Measurements from ENCODE around the gene ZNF423.

The ZNF423 gene

DNA sequence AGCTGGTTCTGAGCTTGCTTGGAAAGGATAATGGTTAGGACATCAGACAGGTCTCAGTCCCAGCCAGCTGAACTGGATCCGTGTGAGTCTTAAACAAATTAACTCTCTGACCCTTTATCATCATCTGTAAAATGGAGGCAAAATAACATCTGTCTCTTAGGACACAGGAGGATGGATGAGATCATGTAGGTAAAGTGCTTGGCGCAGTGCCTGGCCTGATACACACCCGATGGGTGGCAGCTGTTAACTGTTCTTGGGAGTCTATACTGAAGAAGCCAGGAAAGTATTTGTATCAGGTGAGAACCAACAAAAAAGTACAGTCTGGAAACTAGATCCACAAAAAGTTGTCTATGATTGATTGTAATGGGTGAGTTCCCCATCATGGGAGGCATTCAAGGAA, 293.7 kb downstream of the ZNF423 start:
- DNase-seq (ENCODE audit: low read depth): no peak
- no peaks in the 10 kb centered on the region for H3K27me3 ChIP-seq (replicated peaks; ENCODE audit: control insufficient read depth, insufficient read depth, low read length)
- peaks cover 23% of the 10 kb centered on the region for H3K4me1 ChIP-seq (ENCODE audit: control insufficient read depth, insufficient read depth, low read length)
- no peak overlapping the region for H3K4me3 ChIP-seq (ENCODE audit: low read length)
- H3K9me3 ChIP-seq (ENCODE audit: control insufficient read depth, low read length): no peaks in the 10 kb centered on the region
- no peak overlapping the region for H3K9ac ChIP-seq (ENCODE audit: low read length)
- no peaks in the 10 kb centered on the region for H3K36me3 ChIP-seq (ENCODE audit: control insufficient read depth, insufficient read depth, low read length, severe bottlenecking)

DNA sequence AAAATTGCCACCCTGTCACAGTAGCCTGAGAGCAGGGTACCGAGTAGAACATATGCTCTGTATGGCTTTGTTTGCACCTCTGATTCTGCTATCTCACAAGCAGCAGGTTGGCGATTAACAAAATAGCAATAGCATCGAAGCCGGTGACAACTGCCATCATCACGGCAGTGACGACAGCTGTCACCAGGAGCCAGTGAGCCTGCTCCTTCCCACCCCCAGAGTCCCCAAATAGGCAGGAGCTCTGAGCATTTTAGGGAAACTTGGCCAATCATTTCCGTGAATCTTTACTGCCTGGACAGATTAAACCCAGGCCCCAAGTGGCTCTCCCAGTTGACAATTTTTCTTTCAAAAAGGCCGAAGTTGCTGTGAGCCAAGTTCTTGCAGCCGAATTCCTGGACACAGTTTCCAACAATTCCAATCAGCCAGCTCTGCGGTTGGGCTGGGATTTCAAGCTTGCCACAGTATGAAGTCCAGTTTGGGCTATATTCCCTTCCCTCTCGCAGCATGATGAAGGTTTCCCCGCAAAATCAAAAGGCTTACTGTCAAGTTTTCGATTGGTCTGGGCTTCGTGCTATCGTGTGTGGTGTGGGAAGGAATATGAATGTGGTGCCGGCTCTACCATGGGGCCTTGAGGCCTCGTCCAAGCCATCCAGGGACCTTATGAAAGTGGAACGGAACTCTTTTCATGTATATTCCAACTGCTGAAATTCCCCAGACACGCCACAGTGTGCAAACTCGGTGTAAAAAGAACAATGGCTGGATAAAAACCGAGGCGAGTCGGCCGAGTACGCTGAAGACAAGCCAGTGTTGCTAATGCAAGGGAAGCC, 295.7 kb downstream of the ZNF423 start:
- no peaks in the 10 kb centered on the region for H3K36me3 ChIP-seq (ENCODE audit: control insufficient read depth, insufficient read depth, low read length, severe bottlenecking)
- DNase-seq (ENCODE audit: low read depth): no peak
- H3K9me3 ChIP-seq (ENCODE audit: control insufficient read depth, low read length): no peaks in the 10 kb centered on the region
- peak overlapping the region; percentile 49 for H3K4me3 ChIP-seq (ENCODE audit: low read length)
- no peaks in the 10 kb centered on the region for H3K27me3 ChIP-seq (replicated peaks; ENCODE audit: control insufficient read depth, insufficient read depth, low read length)
- H3K4me1 ChIP-seq (ENCODE audit: control insufficient read depth, insufficient read depth, low read length): peaks cover 23% of the 10 kb centered on the region
- H3K9ac ChIP-seq (ENCODE audit: low read length): peak overlapping the region; percentile 55

DNA sequence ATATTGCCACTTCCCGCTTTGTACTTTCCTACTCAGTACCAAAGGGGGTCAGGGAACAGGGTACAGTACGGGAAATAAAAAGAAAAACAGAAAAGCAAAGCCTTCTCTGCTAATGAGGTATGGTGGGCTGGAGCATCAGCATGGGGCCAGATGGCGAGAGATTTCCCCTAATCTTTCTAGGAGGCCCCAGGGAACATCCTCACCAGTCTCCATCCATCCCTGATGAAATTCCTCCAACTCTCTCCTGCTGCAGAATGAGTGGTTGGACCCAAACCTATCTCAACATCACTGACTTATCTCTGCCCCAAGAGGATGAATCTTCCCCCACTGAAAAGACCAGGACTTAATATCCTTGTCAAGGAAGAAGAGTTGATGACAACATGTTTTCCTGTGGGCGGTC, 296.7 kb downstream of the ZNF423 start:
- peaks cover 16% of the 10 kb centered on the region for H3K4me1 ChIP-seq (ENCODE audit: control insufficient read depth, insufficient read depth, low read length)
- H3K9me3 ChIP-seq (ENCODE audit: control insufficient read depth, low read length): no peaks in the 10 kb centered on the region
- H3K9ac ChIP-seq (ENCODE audit: low read length): no peak overlapping the region
- no peak for DNase-seq (ENCODE audit: low read depth)
- H3K4me3 ChIP-seq (ENCODE audit: low read length): no peak overlapping the region
- no peaks in the 10 kb centered on the region for H3K36me3 ChIP-seq (ENCODE audit: control insufficient read depth, insufficient read depth, low read length, severe bottlenecking)
- no peaks in the 10 kb centered on the region for H3K27me3 ChIP-seq (replicated peaks; ENCODE audit: control insufficient read depth, insufficient read depth, low read length)

DNA sequence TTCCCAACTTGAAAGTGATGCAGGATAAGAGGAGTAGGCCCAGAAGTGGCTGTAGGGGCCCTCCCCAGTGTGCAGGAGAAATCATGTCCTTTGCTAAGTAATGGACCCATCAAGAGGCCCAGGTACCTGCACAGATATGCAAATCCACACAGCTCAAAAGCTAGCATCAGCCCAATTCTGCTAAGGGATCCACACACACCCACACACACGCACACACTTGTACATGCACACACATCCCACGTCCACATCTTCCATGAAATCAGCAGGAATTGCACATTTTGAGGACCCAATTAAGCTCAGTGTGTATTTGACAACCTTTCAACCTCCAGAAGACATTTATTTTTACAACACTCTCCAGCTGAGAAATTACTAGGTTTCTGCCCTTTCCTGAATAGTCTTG, 297.5 kb downstream of the ZNF423 start:
- no peaks in the 10 kb centered on the region for H3K36me3 ChIP-seq (ENCODE audit: control insufficient read depth, insufficient read depth, low read length, severe bottlenecking)
- no peak for DNase-seq (ENCODE audit: low read depth)
- no peaks in the 10 kb centered on the region for H3K27me3 ChIP-seq (replicated peaks; ENCODE audit: control insufficient read depth, insufficient read depth, low read length)
- H3K9me3 ChIP-seq (ENCODE audit: control insufficient read depth, low read length): no peaks in the 10 kb centered on the region
- H3K9ac ChIP-seq (ENCODE audit: low read length): no peak overlapping the region
- H3K4me1 ChIP-seq (ENCODE audit: control insufficient read depth, insufficient read depth, low read length): peaks cover 16% of the 10 kb centered on the region
- H3K4me3 ChIP-seq (ENCODE audit: low read length): no peak overlapping the region

DNA sequence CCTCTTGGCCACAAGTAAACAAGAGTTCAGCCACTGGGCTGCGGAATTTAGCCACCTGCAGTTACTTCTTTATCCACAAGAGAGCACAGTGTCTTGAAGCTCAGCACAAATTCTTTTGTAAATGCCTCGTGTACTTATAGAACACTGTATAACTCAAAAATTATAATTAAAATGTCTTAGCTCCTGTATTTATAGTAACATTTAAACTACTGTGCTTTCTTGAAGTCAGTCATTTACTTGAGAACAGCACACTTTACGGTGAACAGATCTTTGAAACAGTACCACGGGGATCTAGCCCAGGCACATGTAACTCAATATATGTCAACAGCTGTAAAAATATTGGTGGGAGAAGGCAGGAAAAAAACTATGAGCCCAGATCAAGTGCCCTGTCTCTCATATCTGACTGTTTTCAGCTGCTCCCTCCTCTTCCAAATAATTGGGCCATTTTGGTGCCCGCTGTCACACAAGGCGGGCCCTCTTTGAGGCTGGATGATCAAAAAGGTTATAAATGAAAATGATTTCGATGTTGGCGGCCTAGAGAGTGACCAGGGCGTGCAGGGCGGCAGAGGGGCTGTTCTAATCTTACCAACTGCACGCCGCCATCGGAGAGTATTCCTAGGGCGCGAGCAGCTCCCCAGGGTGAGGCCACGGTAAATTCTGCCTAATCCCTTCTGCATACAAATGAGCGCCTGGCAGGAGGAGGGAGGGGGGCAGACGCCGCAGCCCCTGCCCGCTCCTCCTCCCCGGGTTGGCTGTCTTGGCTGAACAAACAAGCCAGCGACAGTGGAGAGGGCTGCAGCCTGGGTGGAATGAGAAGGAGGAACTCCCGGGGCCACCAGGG, 299.1 kb downstream of the ZNF423 start:
- Histone ChIP-seq H3K36me3 (ENCODE audit: control insufficient read depth, insufficient read depth, low read length, severe bottlenecking) (no peaks in the 10 kb centered on the region), H3K9ac (ENCODE audit: low read length) (no peak overlapping the region), H3K4me3 (ENCODE audit: low read length) (no peak overlapping the region), H3K9me3 (ENCODE audit: control insufficient read depth, low read length) (no peaks in the 10 kb centered on the region), H3K27me3 (replicated peaks; ENCODE audit: control insufficient read depth, insufficient read depth, low read length) (no peaks in the 10 kb centered on the region), H3K4me1 (ENCODE audit: control insufficient read depth, insufficient read depth, low read length) (peaks cover 26% of the 10 kb centered on the region)
- DNase-seq (ENCODE audit: low read depth): peak; percentile 68

DNA sequence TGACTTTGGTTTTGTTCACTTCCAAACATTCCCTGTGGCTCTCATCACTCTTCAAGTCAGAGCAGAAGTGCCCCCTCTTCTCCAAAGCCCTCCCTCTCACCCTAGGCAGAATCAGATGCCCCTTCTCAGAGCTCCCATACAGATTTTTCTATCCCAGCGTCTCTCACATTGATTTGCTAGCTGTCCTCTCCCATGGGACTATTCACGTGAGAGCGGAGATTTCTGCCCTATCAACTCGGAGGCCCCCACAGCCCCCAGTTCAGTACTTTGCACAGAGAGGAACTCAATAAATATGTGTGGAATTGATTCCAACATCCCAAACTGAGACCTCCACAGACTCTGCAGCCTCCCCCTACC, 299.7 kb downstream of the ZNF423 start:
- H3K9ac ChIP-seq (ENCODE audit: low read length): no peak overlapping the region
- no peaks in the 10 kb centered on the region for H3K9me3 ChIP-seq (ENCODE audit: control insufficient read depth, low read length)
- no peak overlapping the region for H3K4me3 ChIP-seq (ENCODE audit: low read length)
- no peak for DNase-seq (ENCODE audit: low read depth)
- no peaks in the 10 kb centered on the region for H3K36me3 ChIP-seq (ENCODE audit: control insufficient read depth, insufficient read depth, low read length, severe bottlenecking)
- H3K4me1 ChIP-seq (ENCODE audit: control insufficient read depth, insufficient read depth, low read length): peaks cover 27% of the 10 kb centered on the region
- H3K27me3 ChIP-seq (replicated peaks; ENCODE audit: control insufficient read depth, insufficient read depth, low read length): no peaks in the 10 kb centered on the region

DNA sequence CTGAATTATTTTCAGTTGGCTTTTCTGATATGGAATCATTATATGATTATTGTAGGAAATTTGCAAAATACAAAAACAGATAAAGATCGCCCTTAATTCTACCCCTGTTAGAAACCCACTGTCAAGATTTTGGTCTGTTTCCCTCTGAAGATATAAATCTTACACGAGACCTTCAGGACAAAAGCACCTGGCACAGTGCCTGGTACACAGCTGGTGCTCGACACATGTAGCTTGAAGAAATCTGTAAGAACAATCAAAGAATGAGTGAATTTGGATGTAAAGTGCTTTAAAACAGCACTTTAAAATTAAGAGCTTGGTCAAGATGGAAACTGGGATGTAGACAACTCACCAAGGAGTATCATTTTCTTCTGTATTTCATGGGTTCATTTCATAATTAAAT, 301.2 kb downstream of the ZNF423 start:
- Histone ChIP-seq H3K9ac (ENCODE audit: low read length) (no peak overlapping the region), H3K36me3 (ENCODE audit: control insufficient read depth, insufficient read depth, low read length, severe bottlenecking) (no peaks in the 10 kb centered on the region), H3K4me1 (ENCODE audit: control insufficient read depth, insufficient read depth, low read length) (peaks cover 13% of the 10 kb centered on the region), H3K9me3 (ENCODE audit: control insufficient read depth, low read length) (no peaks in the 10 kb centered on the region), H3K27me3 (replicated peaks; ENCODE audit: control insufficient read depth, insufficient read depth, low read length) (no peaks in the 10 kb centered on the region), H3K4me3 (ENCODE audit: low read length) (no peak overlapping the region)
- no peak for DNase-seq (ENCODE audit: low read depth)

DNA sequence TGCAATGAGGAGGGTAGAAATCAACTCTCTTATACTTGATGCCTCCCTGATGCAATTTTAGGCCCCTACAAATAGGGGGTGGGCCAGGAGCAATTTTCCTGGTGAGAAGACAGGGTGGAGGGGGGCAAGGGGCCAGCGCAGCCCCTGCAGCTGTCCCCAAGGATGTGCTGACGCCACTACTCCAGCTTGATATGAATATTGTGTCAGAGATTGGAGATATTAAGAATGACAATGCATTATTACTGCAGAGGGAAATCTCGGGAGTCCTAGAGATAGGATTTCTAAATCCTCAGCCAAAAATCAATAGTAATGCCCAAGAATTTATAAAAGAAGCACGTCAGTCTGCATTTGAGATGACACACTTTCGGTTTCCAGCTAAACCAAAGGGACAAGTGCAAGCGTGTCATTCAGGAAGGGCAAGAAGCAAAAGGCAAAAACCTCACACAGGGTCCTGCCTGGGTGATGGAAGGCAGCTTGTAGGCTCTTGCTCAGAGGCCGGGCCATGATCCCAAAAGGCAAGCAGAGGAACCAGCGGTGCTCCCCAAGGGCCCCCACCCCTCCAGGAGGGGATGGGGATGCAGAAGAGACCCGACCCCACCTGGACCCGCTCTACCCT, 303.5 kb downstream of the ZNF423 start:
- Histone ChIP-seq H3K4me3 (ENCODE audit: low read length) (peak overlapping the region; percentile 3), H3K36me3 (ENCODE audit: control insufficient read depth, insufficient read depth, low read length, severe bottlenecking) (no peaks in the 10 kb centered on the region), H3K4me1 (ENCODE audit: control insufficient read depth, insufficient read depth, low read length) (peaks cover 11% of the 10 kb centered on the region), H3K9ac (ENCODE audit: low read length) (no peak overlapping the region), H3K27me3 (replicated peaks; ENCODE audit: control insufficient read depth, insufficient read depth, low read length) (no peaks in the 10 kb centered on the region), H3K9me3 (ENCODE audit: control insufficient read depth, low read length) (no peaks in the 10 kb centered on the region)
- no peak for DNase-seq (ENCODE audit: low read depth)

DNA sequence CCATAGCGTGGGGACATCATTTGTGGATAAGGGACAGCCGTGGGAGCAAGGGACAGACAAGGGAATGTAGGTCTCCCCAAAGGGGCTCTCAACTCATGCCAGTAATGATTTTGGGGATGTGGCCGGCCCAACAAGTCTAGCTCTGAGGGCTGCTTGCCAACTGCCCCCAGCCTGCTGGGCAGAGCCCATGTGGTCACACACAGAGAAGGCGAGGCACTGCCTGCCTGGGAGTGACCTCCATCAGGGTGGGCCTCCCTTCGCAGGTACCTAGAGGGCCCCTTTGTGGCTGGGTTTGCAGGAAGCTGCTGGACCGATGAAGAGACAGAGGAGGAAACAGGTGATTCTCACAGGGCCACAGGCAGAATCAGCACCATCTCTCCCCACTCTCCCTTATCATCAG, 305.2 kb downstream of the ZNF423 start:
- Histone ChIP-seq H3K36me3 (ENCODE audit: control insufficient read depth, insufficient read depth, low read length, severe bottlenecking) (no peaks in the 10 kb centered on the region), H3K4me3 (ENCODE audit: low read length) (no peak overlapping the region), H3K27me3 (replicated peaks; ENCODE audit: control insufficient read depth, insufficient read depth, low read length) (no peaks in the 10 kb centered on the region), H3K9me3 (ENCODE audit: control insufficient read depth, low read length) (no peaks in the 10 kb centered on the region), H3K4me1 (ENCODE audit: control insufficient read depth, insufficient read depth, low read length) (peaks cover 20% of the 10 kb centered on the region), H3K9ac (ENCODE audit: low read length) (no peak overlapping the region)
- no peak for DNase-seq (ENCODE audit: low read depth)

DNA sequence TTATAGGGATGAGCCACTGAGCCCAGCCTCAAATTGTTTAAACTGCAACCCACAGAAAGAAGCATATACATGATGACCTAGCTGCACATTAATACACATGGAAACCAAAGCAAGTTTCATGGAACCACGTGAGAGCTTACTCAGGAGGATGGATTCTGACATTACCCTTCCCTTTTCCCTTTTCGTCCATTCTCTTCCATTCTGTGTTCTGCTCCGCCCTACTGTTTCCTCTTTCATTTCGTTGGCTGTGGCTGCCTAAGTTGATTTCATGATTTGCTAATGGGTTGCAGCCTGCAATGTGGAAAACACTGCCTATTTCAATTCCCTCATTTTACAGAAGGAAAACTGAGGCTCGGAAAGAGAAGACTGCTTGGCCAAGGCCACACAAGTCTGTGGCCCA, 305.8 kb downstream of the ZNF423 start:
- Histone ChIP-seq H3K4me1 (ENCODE audit: control insufficient read depth, insufficient read depth, low read length) (peaks cover 24% of the 10 kb centered on the region), H3K9me3 (ENCODE audit: control insufficient read depth, low read length) (no peaks in the 10 kb centered on the region), H3K36me3 (ENCODE audit: control insufficient read depth, insufficient read depth, low read length, severe bottlenecking) (no peaks in the 10 kb centered on the region), H3K27me3 (replicated peaks; ENCODE audit: control insufficient read depth, insufficient read depth, low read length) (no peaks in the 10 kb centered on the region), H3K4me3 (ENCODE audit: low read length) (no peak overlapping the region), H3K9ac (ENCODE audit: low read length) (no peak overlapping the region)
- no peak for DNase-seq (ENCODE audit: low read depth)

DNA sequence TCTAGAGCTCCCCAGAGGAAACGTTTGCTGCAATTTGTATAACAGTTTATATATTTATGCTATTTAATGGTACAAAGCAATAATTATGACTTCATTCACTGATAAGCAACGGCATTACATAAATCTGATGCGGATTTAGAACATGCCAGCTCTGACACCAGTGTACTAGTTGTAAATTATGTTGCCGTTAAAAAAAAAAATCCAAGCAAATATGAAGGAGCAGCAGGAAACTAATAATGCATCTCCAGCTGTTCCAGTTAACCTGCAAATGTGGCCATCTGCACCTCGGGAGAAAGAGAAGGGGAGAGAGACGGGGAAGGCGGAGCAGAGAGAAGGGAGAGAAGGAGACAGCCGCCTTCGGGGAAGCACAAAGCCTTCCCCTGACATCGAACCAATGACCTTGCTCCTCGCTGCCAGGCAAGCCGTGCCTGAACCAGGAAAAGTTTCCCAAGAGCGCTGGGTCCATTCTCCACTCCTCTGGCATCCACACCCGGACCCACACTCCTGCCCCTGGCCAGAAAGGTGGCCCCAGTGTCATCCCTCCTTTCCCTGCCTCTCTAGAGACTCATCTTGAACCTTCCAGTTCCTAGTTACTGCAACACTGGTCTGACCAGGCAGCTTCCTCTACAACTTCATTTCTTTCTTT, 307.5 kb downstream of the ZNF423 start:
- Histone ChIP-seq H3K27me3 (replicated peaks; ENCODE audit: control insufficient read depth, insufficient read depth, low read length) (peaks cover 5% of the 10 kb centered on the region), H3K9me3 (ENCODE audit: control insufficient read depth, low read length) (no peaks in the 10 kb centered on the region), H3K4me3 (ENCODE audit: low read length) (no peak overlapping the region), H3K36me3 (ENCODE audit: control insufficient read depth, insufficient read depth, low read length, severe bottlenecking) (no peaks in the 10 kb centered on the region), H3K4me1 (ENCODE audit: control insufficient read depth, insufficient read depth, low read length) (peaks cover 24% of the 10 kb centered on the region), H3K9ac (ENCODE audit: low read length) (no peak overlapping the region)
- no peak for DNase-seq (ENCODE audit: low read depth)
